Adrenal gland (tissue), 5 donors: ENCODE results near the gene FAM185A.

ENCODE experiments used
- CTCF ChIP-seq, 6 experiments: fragments of 450-650 bp in 4 of 6; fragments of 200-600 bp in 2 of 6; sonication (generic) in 1 of 6; IDR thresholded peaks; 1 replicate in 5 of 6; 2 replicates in 1 of 6; pipeline versions ENCODE4 v1.5.1 to v1.8.0; 2016 to 2021; ENCODE audit warnings: antibody characterized with exemption in 6 of 6, mild to moderate bottlenecking in 2 of 6, moderate library complexity in 1 of 6
- POLR2A ChIP-seq, 2 donors: fragments of 450-650 bp; IDR thresholded peaks; one replicate each; pipeline ENCODE4 v1.6.1; 2017; ENCODE audit warnings: antibody characterized with exemption in 2 of 2, mild to moderate bottlenecking in 2 of 2, moderate library complexity in 1 of 2
- donor health status: DM: no; HTN: no; CAD: no.

DNA sequence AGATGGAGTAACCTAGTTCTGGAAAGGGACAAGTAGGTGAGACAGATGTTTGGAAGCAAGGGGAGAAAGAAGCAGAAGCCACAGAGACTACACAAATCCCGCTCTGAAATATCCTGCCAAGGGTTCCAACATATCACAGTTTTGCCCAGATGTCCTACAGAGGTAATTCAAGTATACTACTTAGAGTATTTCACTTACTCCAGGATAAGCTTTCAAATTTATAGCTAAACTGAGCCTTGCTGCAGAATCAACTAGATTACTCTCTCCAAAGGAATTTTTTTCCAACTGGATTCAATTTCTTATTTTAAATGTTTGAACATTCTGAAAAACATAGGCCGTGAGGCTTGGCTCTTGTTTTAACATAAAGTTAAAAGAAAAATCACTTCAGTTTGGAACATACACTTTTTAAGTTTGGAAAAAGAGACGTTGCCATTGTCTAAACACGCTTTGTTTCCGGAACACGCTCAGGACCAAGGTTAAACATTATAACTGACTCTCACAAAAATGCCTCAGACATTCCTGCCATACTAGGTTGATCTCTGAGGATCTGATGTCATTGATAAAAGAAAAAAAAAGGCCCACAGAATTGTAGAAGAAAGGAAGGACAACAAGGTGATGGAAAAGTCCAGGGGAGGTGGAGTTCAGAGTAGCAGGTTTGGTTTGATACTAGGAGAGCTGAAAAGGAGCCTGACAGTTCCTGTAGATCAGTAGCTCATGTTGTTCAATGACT lies 74.8 kb downstream of the FAM185A start:
- TF ChIP-seq CTCF (IDR thresholded peaks at IDR 0.05) (no peak), POLR2A (IDR thresholded peaks at IDR 0.05) (no peak)
